Panc1 (cell line): ENCODE results near the gene SLC6A6. TPM values are rescaled to one million over a fixed set of nuclear protein-coding genes. Genes with fewer than 3 reads are reported as not detected.

Experiments used
- ATAC-seq: fragments of 200-7000 bp; cut with Tn5 transposase; 2 replicates; pipeline ENCODE4 v1.9.1; 2020; ENCODE audit warnings: mild to moderate bottlenecking, moderate library complexity
- BruUV-seq: library from RNA; stranded (reverse); fragments of 400-500 nt; replicated peaks from 2 replicates; lab custom pipeline; 2021; lab: Mats Ljungman, UMichigan
- CTCF ChIA-PET: fragments of 300-600 bp; sonication (Branson Sonifier 250); formaldehyde crosslinking; loops from one replicate; lab custom pipeline; 2022; ENCODE audit warnings: antibody characterized with exemption; lab: Charles Lee
- POLR2A ChIA-PET: fragments of 300-600 bp; sonication (Branson Sonifier 250); formaldehyde crosslinking; loops from one replicate; lab custom pipeline; 2022; ENCODE audit warnings: antibody characterized with exemption; lab: Charles Lee
- DNase-seq: peaks from one replicate; pipeline ENCODE4 v3.0.0-alpha.2; 2010; ENCODE audit warnings: low read depth, low spot score
- H3K27ac ChIP-seq: 2 replicates; pipeline ENCODE4 v1.5.1; 2011; ENCODE audit warnings: mild to moderate bottlenecking, low read length, inconsistent platforms
- H3K27me3 ChIP-seq: fragments of 200-500 bp; sonication (Bioruptor generic); 2 replicates; pipeline ENCODE4 v1.6.0; 2014; ENCODE audit warnings: low read length, inconsistent platforms; ENCODE audit not compliant: control insufficient read depth, insufficient read depth
- H3K36me3 ChIP-seq: fragments of 200-500 bp; sonication (Bioruptor generic); 2 replicates; pipeline ENCODE4 v1.5.1; 2014; ENCODE audit warnings: inconsistent platforms, mild to moderate bottlenecking, low read length, moderate library complexity; ENCODE audit not compliant: control insufficient read depth, insufficient read depth
- H3K4me1 ChIP-seq: 2 replicates; pipeline ENCODE4 v1.5.1; 2011; ENCODE audit warnings: inconsistent platforms, mild to moderate bottlenecking, low read length, moderate library complexity; ENCODE audit not compliant: control insufficient read depth, insufficient read depth
- H3K4me3 ChIP-seq, 2 experiments: 2 replicates each; pipeline ENCODE4 v1.5.1; 2011 to 2012; ENCODE audit warnings: low read depth in 2 of 2, low read length in 2 of 2, mild to moderate bottlenecking in 2 of 2, inconsistent platforms in 1 of 2, moderate library complexity in 1 of 2
- H3K9me3 ChIP-seq: fragments of 200-500 bp; sonication (Bioruptor generic); 2 replicates; pipeline ENCODE4 v1.5.1; 2014; ENCODE audit warnings: low read depth, mild to moderate bottlenecking, inconsistent platforms, low read length, moderate library complexity; ENCODE audit not compliant: control insufficient read depth, insufficient read depth
- POLR2AphosphoS5 ChIP-seq: IDR thresholded peaks from 2 replicates; pipeline ENCODE4 v1.6.1; 2012; ENCODE audit warnings: mild to moderate bottlenecking, low read depth, low read length, moderate library complexity
- SIN3A ChIP-seq: IDR thresholded peaks from 2 replicates; pipeline ENCODE4 v1.6.1; 2012; ENCODE audit warnings: low read depth, mild to moderate bottlenecking, low read length, moderate library complexity, borderline replicate concordance; ENCODE audit not compliant: insufficient read depth
- TCF7L2 ChIP-seq: IDR thresholded peaks from 2 replicates; pipeline ENCODE4 v1.6.1; 2011; ENCODE audit warnings: mild to moderate bottlenecking, low read depth, low read length, inconsistent platforms
- in situ Hi-C: cut with HindIII; loops from 2 replicates; pipeline ENCODE4 v1.10.0; 2016; ENCODE audit warnings: low sequenced_read_pairs, low pct_unique_long_range_greater_than_20kb
- intact Hi-C: fragments of 100-400 bp; cut with micrococcal nuclease; formaldehyde crosslinking; loops from one replicate; pipeline ENCODE4 v1.10.0; 2022; ENCODE audit not compliant: unreplicated experiment
- total RNA-seq: library from RNA; stranded (reverse); gene quantifications from one replicate; pipeline ENCODE4 v1.2.1, GENCODE V29; 2021; ENCODE audit not compliant: unreplicated experiment
- TF ChIP-seq, protein P1 (sequence below): fragments of 450-650 bp; IDR thresholded peaks from 2 replicates; pipeline ENCODE4 v1.5.1; 2017; ENCODE audit warnings: mild to moderate bottlenecking
- TF ChIP-seq, protein P2 (sequence below), 2 experiments: IDR thresholded peaks; 2 replicates each; pipeline ENCODE4 v1.6.1; 2011 to 2012; ENCODE audit warnings: low read depth in 2 of 2, control low read depth in 1 of 2, low read length in 1 of 2, mild to moderate bottlenecking in 1 of 2, moderate library complexity in 1 of 2; ENCODE audit not compliant: insufficient read depth in 1 of 2

The SLC6A6 gene
- total RNA-seq, 1 experiment from 2014 or later = 61.0 TPM

DNA sequence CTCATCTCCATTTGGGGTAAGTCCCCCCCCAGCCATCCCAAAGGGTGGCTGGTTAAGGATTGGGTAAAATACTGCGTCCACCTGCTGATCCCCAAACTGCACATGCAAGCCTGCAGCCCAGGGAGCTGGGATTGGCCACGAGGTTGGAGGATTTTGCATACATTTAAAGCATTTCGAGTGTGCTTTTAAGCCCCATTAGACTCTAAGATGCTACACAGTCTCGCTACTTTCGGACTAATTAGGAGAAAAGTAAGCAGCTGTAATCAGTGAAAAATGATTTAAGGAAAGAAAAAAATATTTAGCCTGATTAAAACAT lies 23.9 kb downstream of the SLC6A6 start:
- BruUV-seq = no TSS peak
- intact Hi-C loops (no loop called here), in situ Hi-C loops (no loop called here)
- ChIA-PET POLR2A (interaction anchor here (0.5 kb wide), 1 partner anchor 18 kb away, joined by 4 read pairs; no protein-coding TSS in a partner anchor), CTCF (no interaction called here)
- ATAC-seq = no peak
- H3K9me3 ChIP-seq = no peaks in the 10 kb centered on the region
- no peak for DNase-seq
- TF ChIP-seq, protein P1, sequence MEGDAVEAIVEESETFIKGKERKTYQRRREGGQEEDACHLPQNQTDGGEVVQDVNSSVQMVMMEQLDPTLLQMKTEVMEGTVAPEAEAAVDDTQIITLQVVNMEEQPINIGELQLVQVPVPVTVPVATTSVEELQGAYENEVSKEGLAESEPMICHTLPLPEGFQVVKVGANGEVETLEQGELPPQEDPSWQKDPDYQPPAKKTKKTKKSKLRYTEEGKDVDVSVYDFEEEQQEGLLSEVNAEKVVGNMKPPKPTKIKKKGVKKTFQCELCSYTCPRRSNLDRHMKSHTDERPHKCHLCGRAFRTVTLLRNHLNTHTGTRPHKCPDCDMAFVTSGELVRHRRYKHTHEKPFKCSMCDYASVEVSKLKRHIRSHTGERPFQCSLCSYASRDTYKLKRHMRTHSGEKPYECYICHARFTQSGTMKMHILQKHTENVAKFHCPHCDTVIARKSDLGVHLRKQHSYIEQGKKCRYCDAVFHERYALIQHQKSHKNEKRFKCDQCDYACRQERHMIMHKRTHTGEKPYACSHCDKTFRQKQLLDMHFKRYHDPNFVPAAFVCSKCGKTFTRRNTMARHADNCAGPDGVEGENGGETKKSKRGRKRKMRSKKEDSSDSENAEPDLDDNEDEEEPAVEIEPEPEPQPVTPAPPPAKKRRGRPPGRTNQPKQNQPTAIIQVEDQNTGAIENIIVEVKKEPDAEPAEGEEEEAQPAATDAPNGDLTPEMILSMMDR = no peak
- TF ChIP-seq POLR2AphosphoS5 = no peak
- no peak for TF ChIP-seq SIN3A
- TF ChIP-seq, protein P2, sequence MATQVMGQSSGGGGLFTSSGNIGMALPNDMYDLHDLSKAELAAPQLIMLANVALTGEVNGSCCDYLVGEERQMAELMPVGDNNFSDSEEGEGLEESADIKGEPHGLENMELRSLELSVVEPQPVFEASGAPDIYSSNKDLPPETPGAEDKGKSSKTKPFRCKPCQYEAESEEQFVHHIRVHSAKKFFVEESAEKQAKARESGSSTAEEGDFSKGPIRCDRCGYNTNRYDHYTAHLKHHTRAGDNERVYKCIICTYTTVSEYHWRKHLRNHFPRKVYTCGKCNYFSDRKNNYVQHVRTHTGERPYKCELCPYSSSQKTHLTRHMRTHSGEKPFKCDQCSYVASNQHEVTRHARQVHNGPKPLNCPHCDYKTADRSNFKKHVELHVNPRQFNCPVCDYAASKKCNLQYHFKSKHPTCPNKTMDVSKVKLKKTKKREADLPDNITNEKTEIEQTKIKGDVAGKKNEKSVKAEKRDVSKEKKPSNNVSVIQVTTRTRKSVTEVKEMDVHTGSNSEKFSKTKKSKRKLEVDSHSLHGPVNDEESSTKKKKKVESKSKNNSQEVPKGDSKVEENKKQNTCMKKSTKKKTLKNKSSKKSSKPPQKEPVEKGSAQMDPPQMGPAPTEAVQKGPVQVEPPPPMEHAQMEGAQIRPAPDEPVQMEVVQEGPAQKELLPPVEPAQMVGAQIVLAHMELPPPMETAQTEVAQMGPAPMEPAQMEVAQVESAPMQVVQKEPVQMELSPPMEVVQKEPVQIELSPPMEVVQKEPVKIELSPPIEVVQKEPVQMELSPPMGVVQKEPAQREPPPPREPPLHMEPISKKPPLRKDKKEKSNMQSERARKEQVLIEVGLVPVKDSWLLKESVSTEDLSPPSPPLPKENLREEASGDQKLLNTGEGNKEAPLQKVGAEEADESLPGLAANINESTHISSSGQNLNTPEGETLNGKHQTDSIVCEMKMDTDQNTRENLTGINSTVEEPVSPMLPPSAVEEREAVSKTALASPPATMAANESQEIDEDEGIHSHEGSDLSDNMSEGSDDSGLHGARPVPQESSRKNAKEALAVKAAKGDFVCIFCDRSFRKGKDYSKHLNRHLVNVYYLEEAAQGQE (IDR thresholded peaks at IDR 0.05; ENCODE audit: insufficient read depth in 1 of 2, low read depth in 2 of 2, low read length in 1 of 2) = no peak
- no peak for TF ChIP-seq TCF7L2
- H3K27ac ChIP-seq = peak overlapping the region; percentile 63
- peaks cover 77% of the 10 kb centered on the region for H3K4me1 ChIP-seq
- H3K27me3 ChIP-seq = no peaks in the 10 kb centered on the region
- no peak overlapping the region for H3K4me3 ChIP-seq
- H3K36me3 ChIP-seq = no peaks in the 10 kb centered on the region

DNA sequence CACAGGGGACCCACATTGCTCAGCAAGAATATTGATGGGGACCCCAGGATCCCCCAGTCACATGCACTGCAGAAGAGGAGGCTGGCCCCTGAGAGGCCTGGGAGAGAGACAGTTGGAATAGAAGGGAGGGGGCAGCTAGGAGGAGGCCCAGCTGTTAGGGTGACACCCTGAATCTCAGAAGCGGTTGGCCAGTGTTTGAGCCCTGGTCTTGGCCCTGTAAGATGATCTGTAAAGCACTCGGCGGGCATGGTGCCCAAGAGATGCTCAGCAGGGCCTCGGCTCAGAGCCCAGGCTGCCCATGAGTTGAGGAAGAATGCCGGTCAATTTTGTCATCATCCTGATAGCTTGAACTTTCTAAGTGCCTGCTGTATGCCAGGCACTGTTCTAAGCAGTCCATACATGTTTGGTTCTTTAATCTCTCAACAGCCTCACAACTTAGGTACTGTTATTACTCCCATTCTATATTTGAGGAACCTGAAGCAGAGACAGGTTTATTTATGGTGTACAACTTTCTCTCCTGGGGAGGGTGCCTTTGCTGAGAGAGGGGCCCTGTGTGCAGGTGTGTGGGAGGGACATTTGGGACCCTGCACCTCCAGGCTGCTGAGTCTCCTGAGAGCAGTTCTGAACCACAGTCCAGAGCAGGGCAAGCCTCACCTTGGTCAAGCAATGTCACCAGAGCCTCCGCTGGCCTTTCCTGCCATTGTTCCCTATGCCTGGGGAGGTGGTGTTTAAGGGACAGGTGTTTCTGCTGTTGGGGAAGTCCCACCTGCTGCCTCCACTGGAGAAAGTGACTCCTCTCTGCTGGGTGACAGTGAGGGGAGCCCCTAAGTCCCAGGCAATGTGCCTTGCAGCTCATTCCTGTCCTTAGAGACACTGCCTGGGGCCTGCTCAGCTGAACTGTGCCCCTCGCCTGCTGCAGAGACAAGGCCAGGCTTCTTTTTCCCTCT lies 26.0 kb downstream of the SLC6A6 start:
- TF ChIP-seq, protein P1 = no peak
- no peak for TF ChIP-seq SIN3A
- no peak for TF ChIP-seq POLR2AphosphoS5
- TF ChIP-seq, protein P2 (IDR thresholded peaks at IDR 0.05; ENCODE audit: insufficient read depth in 1 of 2, low read depth in 2 of 2, low read length in 1 of 2) = no peak
- no peak for TF ChIP-seq TCF7L2
- intact Hi-C loops (no loop called here), in situ Hi-C loops (no loop called here)
- Histone ChIP-seq H3K27ac (peak overlapping the region; percentile 44; the same call in 1 of the 2 replicates), H3K27me3 (no peaks in the 10 kb centered on the region), H3K9me3 (no peaks in the 10 kb centered on the region), H3K4me3 (no peak overlapping the region), H3K36me3 (no peaks in the 10 kb centered on the region), H3K4me1 (peaks cover 90% of the 10 kb centered on the region)
- DNase-seq (no peak), ATAC-seq (no peak)
- POLR2A ChIA-PET = no interaction called here
- no TSS peak for BruUV-seq
- CTCF ChIA-PET = no interaction called here
